Measurements from ENCODE around the gene MARCO. TPM values are rescaled to one million over a fixed set of nuclear protein-coding genes. Genes with fewer than 3 reads are reported as not detected.

MARCO gene
- total and polyA plus RNA-seq, 4 donors, result 0.54 to 29.2 (median 11.6) TPM

DNA sequence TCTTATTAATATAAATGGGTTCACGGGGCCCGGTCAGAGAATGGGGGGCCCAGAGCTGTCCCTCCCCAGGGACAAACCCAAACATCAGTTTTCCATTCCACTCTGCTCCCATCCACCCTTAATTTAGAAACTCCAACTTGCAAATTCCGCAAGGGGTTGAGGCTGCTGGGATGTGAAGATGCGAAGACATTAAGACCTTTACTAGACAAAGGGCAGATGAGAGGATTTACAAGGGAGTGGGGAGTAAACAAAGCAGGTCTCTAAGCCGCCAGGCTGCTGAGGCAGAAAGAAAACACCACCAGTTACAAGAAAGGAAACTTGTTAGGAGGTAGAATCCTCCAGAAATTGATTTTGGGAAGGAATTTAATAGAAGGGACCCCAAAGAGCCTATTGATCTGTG is 33.1 kb downstream of the MARCO start:
- Histone ChIP-seq H3K36me3 (ENCODE audit: control insufficient read depth in 1 of 2, insufficient read depth in 2 of 2, low read length in 1 of 2) (no peaks in the 10 kb centered on the region), H3K27me3 (ENCODE audit: control insufficient read depth in 1 of 2, insufficient read depth in 2 of 2, low read length in 1 of 2) (no peaks in the 10 kb centered on the region), H3K4me1 (ENCODE audit: control insufficient read depth in 1 of 2, insufficient read depth in 2 of 2, low read length in 2 of 2) (no peaks in the 10 kb centered on the region), H3K27ac (ENCODE audit: low read depth in 1 of 2, low read length in 2 of 2) (no peak overlapping the region), H3K9me3 (ENCODE audit: control insufficient read depth, low read length) (no peaks in the 10 kb centered on the region), H3K4me3 (ENCODE audit: low read length in 2 of 2) (no peak overlapping the region)
- intact Hi-C loops (cut with DNase I), result no loop called here
- WGBS, 2 donors, result 51 to 59% methylated on average over 5 of the region's 5 CpGs
- ATAC-seq (ENCODE audit: low FRiP score), result no peak
- DNase-seq, result no peak

DNA sequence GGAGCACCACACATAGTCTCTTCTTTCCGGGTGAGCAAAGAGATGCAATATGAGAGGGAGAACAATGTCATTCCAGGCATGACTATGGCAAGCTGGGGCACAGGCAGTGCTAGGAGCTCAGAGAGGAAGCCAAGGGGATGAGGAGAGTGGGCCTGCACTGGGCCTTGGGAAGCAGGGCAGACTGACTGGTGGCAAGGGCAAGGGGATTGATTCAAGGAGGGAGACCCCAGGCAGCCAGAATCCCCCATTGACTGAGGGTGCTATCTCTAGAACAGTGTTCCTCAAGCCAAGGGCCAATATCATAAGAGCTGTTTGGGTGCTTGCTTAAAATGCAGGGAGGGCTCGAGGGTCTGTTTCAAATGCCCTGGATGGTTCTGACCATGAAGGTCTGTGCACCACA is 36.1 kb downstream of the MARCO start:
- H3K27me3 ChIP-seq (ENCODE audit: control insufficient read depth in 1 of 2, insufficient read depth in 2 of 2, low read length in 1 of 2), result no peaks in the 10 kb centered on the region
- no peaks in the 10 kb centered on the region for H3K4me1 ChIP-seq (ENCODE audit: control insufficient read depth in 1 of 2, insufficient read depth in 2 of 2, low read length in 2 of 2)
- H3K9me3 ChIP-seq (ENCODE audit: control insufficient read depth, low read length), result no peaks in the 10 kb centered on the region
- H3K27ac ChIP-seq (ENCODE audit: low read depth in 1 of 2, low read length in 2 of 2), result no peak overlapping the region
- H3K36me3 ChIP-seq (ENCODE audit: control insufficient read depth in 1 of 2, insufficient read depth in 2 of 2, low read length in 1 of 2), result no peaks in the 10 kb centered on the region
- WGBS, 2 donors, result 70 to 82% methylated on average over 2 of the region's 2 CpGs
- intact Hi-C loops (cut with DNase I), result no loop called here
- no peak overlapping the region for H3K4me3 ChIP-seq (ENCODE audit: low read length in 2 of 2)
- no peak for DNase-seq
- no peak for ATAC-seq (ENCODE audit: low FRiP score)

DNA sequence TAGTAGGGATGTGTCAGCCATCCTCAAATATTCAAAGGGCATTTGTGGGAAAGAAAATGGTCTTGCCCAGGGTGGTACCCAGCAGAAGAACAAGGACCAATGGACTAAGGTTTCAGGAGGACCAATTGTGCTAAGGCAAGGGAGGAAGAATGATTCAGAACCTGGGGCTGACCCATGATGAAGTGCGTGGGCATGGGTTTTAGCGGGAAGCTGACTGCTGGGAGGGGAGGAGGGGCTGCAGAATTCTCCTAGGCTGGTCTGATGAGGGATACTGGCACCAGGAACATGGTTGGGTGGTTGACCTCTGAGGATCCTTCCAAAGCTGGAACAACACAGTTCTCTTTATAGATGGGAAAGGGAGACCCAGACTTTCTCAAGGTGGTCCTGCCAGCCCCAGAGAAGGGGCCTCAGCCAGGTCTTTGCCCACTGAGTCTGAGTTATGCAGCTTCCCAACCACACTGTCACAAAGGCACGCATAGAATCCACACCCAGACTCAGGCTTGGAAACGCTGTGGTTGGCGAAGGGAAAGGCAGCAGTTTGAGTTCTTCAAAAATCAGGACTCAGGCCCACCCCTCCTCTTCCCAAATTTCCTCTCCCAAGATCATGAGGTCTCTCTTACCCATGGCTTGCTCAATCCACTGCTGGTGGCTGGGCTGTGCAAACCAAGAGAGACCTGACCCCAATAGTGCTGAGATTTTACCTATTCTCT is 37.3 kb downstream of the MARCO start:
- intact Hi-C loops (cut with DNase I), result no loop called here
- ATAC-seq (ENCODE audit: low FRiP score), result no peak

DNA sequence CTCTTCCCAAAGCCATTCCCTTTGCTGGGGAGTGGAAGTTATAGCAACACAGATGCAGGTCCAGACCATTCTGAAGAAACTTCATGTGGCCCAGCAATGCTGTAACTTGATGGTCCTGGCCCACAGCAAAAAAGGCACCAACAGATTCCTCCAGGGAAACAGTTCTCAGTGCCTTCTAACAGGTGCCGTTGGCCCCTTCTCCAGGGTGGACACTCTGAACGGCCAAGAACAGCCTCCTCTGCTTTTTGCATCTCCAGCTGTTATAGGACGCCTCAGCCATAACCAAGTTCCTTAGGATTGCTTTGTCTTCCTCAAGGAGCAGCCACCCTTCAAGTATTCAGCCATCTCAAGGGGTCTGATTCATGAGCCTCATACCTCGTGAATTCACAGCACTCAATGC is 38.0 kb downstream of the MARCO start:
- ATAC-seq (ENCODE audit: low FRiP score) (no peak), DNase-seq (no peak)
- no peak overlapping the region for H3K4me3 ChIP-seq (ENCODE audit: low read length in 2 of 2)
- H3K27ac ChIP-seq (ENCODE audit: low read depth in 1 of 2, low read length in 2 of 2), result no peak overlapping the region
- no peaks in the 10 kb centered on the region for H3K27me3 ChIP-seq (ENCODE audit: control insufficient read depth in 1 of 2, insufficient read depth in 2 of 2, low read length in 1 of 2)
- intact Hi-C loops (cut with DNase I), result no loop called here
- WGBS, 2 donors, result 58 to 69% methylated on average over 4 of the region's 4 CpGs
- no peaks in the 10 kb centered on the region for H3K4me1 ChIP-seq (ENCODE audit: control insufficient read depth in 1 of 2, insufficient read depth in 2 of 2, low read length in 2 of 2)
- no peaks in the 10 kb centered on the region for H3K36me3 ChIP-seq (ENCODE audit: control insufficient read depth in 1 of 2, insufficient read depth in 2 of 2, low read length in 1 of 2)
- no peaks in the 10 kb centered on the region for H3K9me3 ChIP-seq (ENCODE audit: control insufficient read depth, low read length)

More for the DNA sequence above, 37.3 kb downstream of the MARCO start:
- Histone ChIP-seq H3K27me3 (ENCODE audit: control insufficient read depth in 1 of 2, insufficient read depth in 2 of 2, low read length in 1 of 2) (no peaks in the 10 kb centered on the region), H3K36me3 (ENCODE audit: control insufficient read depth in 1 of 2, insufficient read depth in 2 of 2, low read length in 1 of 2) (no peaks in the 10 kb centered on the region), H3K9me3 (ENCODE audit: control insufficient read depth, low read length) (no peaks in the 10 kb centered on the region), H3K27ac (ENCODE audit: low read depth in 1 of 2, low read length in 2 of 2) (no peak overlapping the region), H3K4me3 (ENCODE audit: low read length in 2 of 2) (no peak overlapping the region), H3K4me1 (ENCODE audit: control insufficient read depth in 1 of 2, insufficient read depth in 2 of 2, low read length in 2 of 2) (no peaks in the 10 kb centered on the region)
- DNase-seq, result no peak
- 78 to 79% methylated on average over 5 of the region's 5 CpGs for WGBS, 2 donors

DNA sequence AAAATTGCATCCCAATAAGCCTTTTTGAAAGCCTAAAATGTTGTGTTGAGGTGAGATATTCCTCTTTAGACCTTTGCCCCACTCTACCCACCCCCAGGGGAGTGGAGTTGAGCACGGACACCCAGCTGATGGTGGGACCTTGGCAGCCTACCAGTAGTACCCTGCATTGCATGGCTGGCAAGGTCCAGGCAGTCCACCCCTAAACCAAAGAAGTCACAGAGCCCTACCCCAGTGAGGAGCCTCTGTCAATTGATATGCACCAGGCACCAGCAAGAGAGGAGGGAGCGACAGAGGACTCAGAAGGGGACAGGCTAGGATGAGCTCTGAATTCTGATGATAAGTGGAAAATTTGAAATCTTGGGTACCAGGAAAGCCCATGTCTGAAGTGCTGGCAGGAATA is 38.6 kb downstream of the MARCO start:
- Histone ChIP-seq H3K27ac (ENCODE audit: low read depth in 1 of 2, low read length in 2 of 2) (no peak overlapping the region), H3K4me3 (ENCODE audit: low read length in 2 of 2) (no peak overlapping the region), H3K27me3 (ENCODE audit: control insufficient read depth in 1 of 2, insufficient read depth in 2 of 2, low read length in 1 of 2) (no peaks in the 10 kb centered on the region), H3K9me3 (ENCODE audit: control insufficient read depth, low read length) (no peaks in the 10 kb centered on the region), H3K36me3 (ENCODE audit: control insufficient read depth in 1 of 2, insufficient read depth in 2 of 2, low read length in 1 of 2) (no peaks in the 10 kb centered on the region), H3K4me1 (ENCODE audit: control insufficient read depth in 1 of 2, insufficient read depth in 2 of 2, low read length in 2 of 2) (no peaks in the 10 kb centered on the region)
- intact Hi-C loops (cut with DNase I), result no loop called here
- WGBS, 2 donors, result 58 to 65% methylated on average over 2 of the region's 2 CpGs
- ATAC-seq (ENCODE audit: low FRiP score) (no peak), DNase-seq (no peak)

DNA sequence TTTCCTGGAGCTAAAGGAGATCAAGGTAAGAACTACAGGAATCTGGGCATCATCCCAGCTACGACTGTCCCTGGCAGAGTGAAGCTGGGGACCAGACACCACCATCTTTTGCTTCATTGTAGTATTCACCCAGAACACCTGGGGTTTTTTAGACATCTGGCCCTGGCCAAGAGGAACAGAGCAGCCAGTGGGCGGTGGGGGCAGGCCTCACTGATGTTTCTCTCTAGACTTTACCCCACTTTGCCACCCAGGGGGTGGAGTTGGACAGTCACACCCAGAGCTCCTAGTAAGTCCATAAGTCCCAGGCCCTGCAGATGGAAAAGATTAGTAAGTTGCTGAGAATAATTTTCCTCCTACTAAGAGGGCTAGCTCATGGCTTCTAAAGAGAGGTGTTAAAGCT is 39.6 kb downstream of the MARCO start:
- no peaks in the 10 kb centered on the region for H3K27me3 ChIP-seq (ENCODE audit: control insufficient read depth in 1 of 2, insufficient read depth in 2 of 2, low read length in 1 of 2)
- ATAC-seq (ENCODE audit: low FRiP score) (no peak), DNase-seq (no peak)
- H3K27ac ChIP-seq (ENCODE audit: low read depth in 1 of 2, low read length in 2 of 2), result no peak overlapping the region
- no peaks in the 10 kb centered on the region for H3K4me1 ChIP-seq (ENCODE audit: control insufficient read depth in 1 of 2, insufficient read depth in 2 of 2, low read length in 2 of 2)
- no peaks in the 10 kb centered on the region for H3K36me3 ChIP-seq (ENCODE audit: control insufficient read depth in 1 of 2, insufficient read depth in 2 of 2, low read length in 1 of 2)
- WGBS, 2 donors, result 66 to 71% methylated on average over 2 of the region's 2 CpGs
- intact Hi-C loops (cut with DNase I), result no loop called here
- H3K9me3 ChIP-seq (ENCODE audit: control insufficient read depth, low read length), result no peaks in the 10 kb centered on the region
- H3K4me3 ChIP-seq (ENCODE audit: low read length in 2 of 2), result no peak overlapping the region

DNA sequence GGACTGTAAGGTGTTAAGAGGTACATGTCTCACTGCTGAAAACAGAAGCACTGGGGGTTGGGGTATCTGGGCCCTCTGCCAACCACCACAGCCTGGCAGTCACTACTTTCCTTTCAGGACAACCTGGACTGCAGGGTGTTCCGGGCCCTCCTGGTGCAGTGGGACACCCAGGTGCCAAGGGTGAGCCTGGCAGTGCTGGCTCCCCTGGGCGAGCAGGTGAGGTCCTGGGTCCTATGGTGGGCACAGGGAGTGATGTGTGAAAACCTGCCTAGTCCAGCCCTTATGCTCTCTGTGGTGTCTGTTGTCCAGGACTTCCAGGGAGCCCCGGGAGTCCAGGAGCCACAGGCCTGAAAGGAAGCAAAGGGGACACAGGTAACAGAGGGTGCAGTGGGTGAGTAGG is 40.0 kb downstream of the MARCO start:
- H3K27ac ChIP-seq (ENCODE audit: low read depth in 1 of 2, low read length in 2 of 2), result no peak overlapping the region
- intact Hi-C loops (cut with DNase I), result no loop called here
- 63 to 73% methylated on average over 3 of the region's 3 CpGs for whole genome bisulfite sequencing, 2 donors
- no peaks in the 10 kb centered on the region for H3K27me3 ChIP-seq (ENCODE audit: control insufficient read depth in 1 of 2, insufficient read depth in 2 of 2, low read length in 1 of 2)
- DNase-seq (no peak), ATAC-seq (ENCODE audit: low FRiP score) (peak; percentile 4)
- no peaks in the 10 kb centered on the region for H3K36me3 ChIP-seq (ENCODE audit: control insufficient read depth in 1 of 2, insufficient read depth in 2 of 2, low read length in 1 of 2)
- H3K9me3 ChIP-seq (ENCODE audit: control insufficient read depth, low read length), result no peaks in the 10 kb centered on the region
- no peaks in the 10 kb centered on the region for H3K4me1 ChIP-seq (ENCODE audit: control insufficient read depth in 1 of 2, insufficient read depth in 2 of 2, low read length in 2 of 2)
- no peak overlapping the region for H3K4me3 ChIP-seq (ENCODE audit: low read length in 2 of 2)

DNA sequence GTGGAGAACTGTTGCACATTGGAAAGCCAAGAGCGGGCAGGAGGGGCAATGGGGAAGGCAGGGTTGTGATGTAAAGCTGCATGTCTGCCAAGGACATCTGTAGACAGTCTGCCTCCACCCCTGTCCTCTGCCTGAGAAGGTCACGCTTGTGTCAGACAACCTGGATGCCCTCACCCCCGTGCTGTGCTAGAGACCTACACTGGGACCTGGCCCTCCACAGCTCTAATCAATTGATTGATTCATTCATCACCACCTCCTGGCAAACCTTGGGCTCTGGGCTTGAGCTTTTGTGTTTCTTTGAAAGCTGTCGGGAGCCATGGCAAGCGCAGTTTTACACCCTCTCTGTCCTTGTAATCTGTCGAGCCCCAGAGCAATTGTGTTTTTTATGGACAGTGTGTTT is 41.1 kb downstream of the MARCO start:
- Histone ChIP-seq H3K27me3 (ENCODE audit: control insufficient read depth in 1 of 2, insufficient read depth in 2 of 2, low read length in 1 of 2) (no peaks in the 10 kb centered on the region), H3K4me1 (ENCODE audit: control insufficient read depth in 1 of 2, insufficient read depth in 2 of 2, low read length in 2 of 2) (no peaks in the 10 kb centered on the region), H3K9me3 (ENCODE audit: control insufficient read depth, low read length) (no peaks in the 10 kb centered on the region), H3K4me3 (ENCODE audit: low read length in 2 of 2) (no peak overlapping the region), H3K27ac (ENCODE audit: low read depth in 1 of 2, low read length in 2 of 2) (no peak overlapping the region), H3K36me3 (ENCODE audit: control insufficient read depth in 1 of 2, insufficient read depth in 2 of 2, low read length in 1 of 2) (no peaks in the 10 kb centered on the region)
- DNase-seq, result no peak
- intact Hi-C loops (cut with DNase I), result no loop called here
- WGBS, 2 donors, result 63 to 76% methylated on average over 6 of the region's 6 CpGs
- ATAC-seq (ENCODE audit: low FRiP score), result no peak

DNA sequence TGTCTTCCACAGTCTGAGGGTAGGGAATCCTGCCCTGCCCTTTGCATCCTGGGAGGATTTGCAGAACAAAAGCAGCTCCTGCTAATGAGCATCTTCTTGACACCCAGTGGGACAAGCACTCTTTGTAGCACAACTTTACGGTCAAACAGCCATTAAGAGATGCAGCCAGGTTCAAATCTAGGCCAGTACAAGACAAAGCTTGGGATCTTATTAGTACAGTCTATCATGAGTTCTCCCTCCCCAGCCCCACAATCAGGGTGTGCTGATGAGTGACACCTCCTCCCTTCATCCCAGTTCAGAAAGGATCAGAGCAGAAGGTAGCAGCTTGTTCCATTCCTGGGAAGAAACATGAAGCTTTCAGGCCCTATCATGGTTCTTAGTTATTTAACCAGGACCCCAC is 41.9 kb downstream of the MARCO start:
- Histone ChIP-seq H3K27ac (ENCODE audit: low read depth in 1 of 2, low read length in 2 of 2) (no peak overlapping the region), H3K27me3 (ENCODE audit: control insufficient read depth in 1 of 2, insufficient read depth in 2 of 2, low read length in 1 of 2) (no peaks in the 10 kb centered on the region), H3K4me1 (ENCODE audit: control insufficient read depth in 1 of 2, insufficient read depth in 2 of 2, low read length in 2 of 2) (no peaks in the 10 kb centered on the region), H3K4me3 (ENCODE audit: low read length in 2 of 2) (no peak overlapping the region), H3K9me3 (ENCODE audit: control insufficient read depth, low read length) (no peaks in the 10 kb centered on the region), H3K36me3 (ENCODE audit: control insufficient read depth in 1 of 2, insufficient read depth in 2 of 2, low read length in 1 of 2) (no peaks in the 10 kb centered on the region)
- DNase-seq (no peak), ATAC-seq (ENCODE audit: low FRiP score) (no peak)
- WGBS, 2 donors, result 71 to 84% methylated on average over 1 of the region's 1 CpG
- intact Hi-C loops (cut with DNase I), result no loop called here

Data from aorta (tissue), 5 donors.